OCI-LY7 (cell line): ENCODE results near the gene OSBP2. TPM values are rescaled to one million over a fixed set of nuclear protein-coding genes. Genes with fewer than 3 reads are reported as not detected.

Experiments used
- BruUV-seq: library from RNA; stranded (reverse); fragments of 400-500 nt; replicated peaks from 2 replicates; lab custom pipeline; 2021; lab: Mats Ljungman, UMichigan
- CTCF ChIA-PET: fragments of 300-600 bp; sonication (Branson Sonifier 250); formaldehyde crosslinking; loops from one replicate; lab custom pipeline; 2022; ENCODE audit warnings: antibody characterized with exemption; ENCODE audit not compliant: unreplicated experiment; lab: Charles Lee
- POLR2A ChIA-PET: fragments of 300-600 bp; sonication (Branson Sonifier 250); formaldehyde crosslinking; loops from one replicate; lab custom pipeline; 2022; ENCODE audit warnings: antibody characterized with exemption; lab: Charles Lee
- DNase-seq: peaks from one replicate; pipeline ENCODE4 v3.0.0-alpha.2; 2015; ENCODE audit warnings: low spot score
- H2AFZ ChIP-seq: fragments of 200-600 bp; sonication (generic), shearing (Covaris generic); 2 replicates; pipeline ENCODE4 v1.6.1; 2014; ENCODE audit warnings: mild to moderate bottlenecking, antibody characterized with exemption, low read length, moderate library complexity
- H3K27ac ChIP-seq: fragments of 200-600 bp; sonication (generic); 2 replicates; pipeline ENCODE4 v1.5.1; 2014; ENCODE audit warnings: mixed run types, low read depth, mild to moderate bottlenecking, moderate library complexity, low read length, inconsistent platforms; ENCODE audit not compliant: poor library complexity, severe bottlenecking
- H3K36me3 ChIP-seq: fragments of 200-600 bp; sonication (generic); 2 replicates; pipeline ENCODE4 v1.6.1; 2014; ENCODE audit warnings: mild to moderate bottlenecking, antibody characterized with exemption, low read length, moderate library complexity, mixed read lengths; ENCODE audit not compliant: insufficient read depth
- H3K4me1 ChIP-seq: fragments of 200-600 bp; sonication (generic); 2 replicates; pipeline ENCODE4 v1.5.1; 2014; ENCODE audit warnings: mild to moderate bottlenecking, low read length; ENCODE audit not compliant: insufficient read depth, poor library complexity, severe bottlenecking
- H3K4me2 ChIP-seq: fragments of 200-600 bp; sonication (generic); 2 replicates; pipeline ENCODE4 v1.6.1; 2014; ENCODE audit warnings: mild to moderate bottlenecking, low read length
- H3K4me3 ChIP-seq: fragments of 200-600 bp; sonication (generic); 2 replicates; pipeline ENCODE4 v1.5.1; 2014; ENCODE audit warnings: mild to moderate bottlenecking, low read depth, low read length; ENCODE audit not compliant: poor library complexity, severe bottlenecking
- H3K79me2 ChIP-seq: fragments of 200-600 bp; sonication (generic); 2 replicates; pipeline ENCODE4 v1.6.1; 2016; ENCODE audit warnings: low read depth, mild to moderate bottlenecking, low read length, moderate library complexity, mixed read lengths; ENCODE audit not compliant: insufficient read depth
- H3K9me2 ChIP-seq: fragments of 200-600 bp; sonication (generic); 2 replicates; pipeline ENCODE4 v1.6.1; 2016; ENCODE audit warnings: mild to moderate bottlenecking, low read length, mixed read lengths; ENCODE audit not compliant: insufficient read depth
- H3K9me3 ChIP-seq: fragments of 200-600 bp; sonication (generic); 2 replicates; pipeline ENCODE4 v1.6.1; 2014; ENCODE audit warnings: mild to moderate bottlenecking, mixed run types, low read length, mixed read lengths
- H4K20me1 ChIP-seq: fragments of 200-600 bp; sonication (generic); 2 replicates; pipeline ENCODE4 v1.6.1; 2014; ENCODE audit warnings: mild to moderate bottlenecking, antibody characterized with exemption, low read length, moderate library complexity, mixed read lengths; ENCODE audit not compliant: insufficient read depth
- EZH2phosphoT487 ChIP-seq: fragments of 200-600 bp; sonication (generic); IDR thresholded peaks from 2 replicates; pipeline ENCODE4 v1.6.1; 2018; ENCODE audit warnings: low read depth, borderline replicate concordance, mild to moderate bottlenecking, mixed run types, antibody characterized with exemption, low read length, moderate library complexity, mixed read lengths
- intact Hi-C: fragments of 100-400 bp; cut with micrococcal nuclease; formaldehyde crosslinking; loops from one replicate; pipeline ENCODE4 v1.10.0; 2022; ENCODE audit not compliant: unreplicated experiment
- total RNA-seq, 2 experiments: library from RNA; depleted of rRNA in 1 of 2; stranded (reverse); fragments of >200 nt in 1 of 2; shearing (Covaris generic) in 1 of 2; gene quantifications; 2 replicates each; pipeline ENCODE4 v1.2.3, GENCODE V29; 2014 to 2022
- TF ChIP-seq, protein P1 (sequence below): fragments of 200-600 bp; sonication (generic); conservative IDR thresholded peaks from 2 replicates; pipeline ENCODE4 v1.5.1; 2014; ENCODE audit warnings: mild to moderate bottlenecking, antibody characterized with exemption, low read length, moderate library complexity, mixed read lengths

Gene OSBP2
- total RNA-seq, 2 experiments from 2014 or later: 0.19 to 0.34 TPM

DNA sequence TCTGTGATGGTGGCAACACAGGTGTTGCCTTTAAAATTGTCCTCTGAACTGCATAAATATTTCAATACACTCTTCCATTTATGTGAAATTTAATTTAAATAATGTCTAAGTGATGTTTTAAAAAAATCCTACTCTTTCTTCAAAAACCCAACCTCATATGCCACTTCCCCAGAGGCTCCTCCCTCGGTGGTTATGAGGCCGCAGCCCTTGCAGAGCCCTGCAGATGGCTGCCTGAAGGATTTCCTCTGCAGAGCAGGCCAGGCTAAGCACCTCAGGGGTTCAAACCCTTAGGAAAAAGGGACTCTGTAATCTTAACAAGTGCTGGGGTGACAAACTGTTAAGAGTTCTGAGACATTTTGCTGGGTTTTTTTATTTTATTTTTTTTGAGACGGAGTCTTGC lies 248.7 kb downstream of the OSBP2 start:
- H3K4me3 ChIP-seq: no peak overlapping the region
- intact Hi-C loops: no loop called here
- BruUV-seq: no TSS peak
- no peak overlapping the region for H3K4me2 ChIP-seq
- no peaks in the 10 kb centered on the region for H3K9me3 ChIP-seq
- H2AFZ ChIP-seq: no peak overlapping the region
- H3K36me3 ChIP-seq: peaks cover 97% of the 10 kb centered on the region
- no peak for DNase-seq
- POLR2A ChIA-PET: no interaction called here
- H3K27ac ChIP-seq: no peak overlapping the region
- H3K4me1 ChIP-seq: no peaks in the 10 kb centered on the region
- no peaks in the 10 kb centered on the region for H3K9me2 ChIP-seq
- H3K79me2 ChIP-seq: no peaks in the 10 kb centered on the region
- no peaks in the 10 kb centered on the region; the same call in 1 of the 2 replicates for H4K20me1 ChIP-seq
- no peak for TF ChIP-seq EZH2phosphoT487
- TF ChIP-seq, protein P1, sequence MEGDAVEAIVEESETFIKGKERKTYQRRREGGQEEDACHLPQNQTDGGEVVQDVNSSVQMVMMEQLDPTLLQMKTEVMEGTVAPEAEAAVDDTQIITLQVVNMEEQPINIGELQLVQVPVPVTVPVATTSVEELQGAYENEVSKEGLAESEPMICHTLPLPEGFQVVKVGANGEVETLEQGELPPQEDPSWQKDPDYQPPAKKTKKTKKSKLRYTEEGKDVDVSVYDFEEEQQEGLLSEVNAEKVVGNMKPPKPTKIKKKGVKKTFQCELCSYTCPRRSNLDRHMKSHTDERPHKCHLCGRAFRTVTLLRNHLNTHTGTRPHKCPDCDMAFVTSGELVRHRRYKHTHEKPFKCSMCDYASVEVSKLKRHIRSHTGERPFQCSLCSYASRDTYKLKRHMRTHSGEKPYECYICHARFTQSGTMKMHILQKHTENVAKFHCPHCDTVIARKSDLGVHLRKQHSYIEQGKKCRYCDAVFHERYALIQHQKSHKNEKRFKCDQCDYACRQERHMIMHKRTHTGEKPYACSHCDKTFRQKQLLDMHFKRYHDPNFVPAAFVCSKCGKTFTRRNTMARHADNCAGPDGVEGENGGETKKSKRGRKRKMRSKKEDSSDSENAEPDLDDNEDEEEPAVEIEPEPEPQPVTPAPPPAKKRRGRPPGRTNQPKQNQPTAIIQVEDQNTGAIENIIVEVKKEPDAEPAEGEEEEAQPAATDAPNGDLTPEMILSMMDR: no peak
- CTCF ChIA-PET: interaction anchor here (0.6 kb wide), 1 partner anchor 220 kb away, joined by 3 read pairs; no protein-coding TSS in a partner anchor

DNA sequence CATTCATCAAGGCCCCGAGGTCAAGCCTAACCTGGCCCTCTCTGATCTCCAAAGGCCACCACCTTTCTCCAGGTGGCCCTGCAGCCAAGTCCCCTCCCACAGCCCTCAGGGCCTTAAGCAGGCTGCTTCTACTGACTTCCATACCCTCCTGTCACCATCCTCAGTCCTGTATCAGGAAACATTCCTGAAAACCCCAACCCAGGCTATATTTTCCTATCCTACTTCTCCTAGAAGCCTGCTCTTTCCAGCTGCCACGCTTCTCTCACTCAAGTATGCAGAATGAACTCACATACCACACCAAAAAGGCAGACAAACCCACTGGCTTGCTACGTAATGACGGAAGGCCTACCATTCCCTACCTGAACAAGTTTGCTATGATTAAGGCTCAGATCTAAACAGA lies 250.3 kb downstream of the OSBP2 start:
- no peak overlapping the region for H3K4me2 ChIP-seq
- no peak overlapping the region for H2AFZ ChIP-seq
- H3K9me3 ChIP-seq: no peaks in the 10 kb centered on the region
- intact Hi-C loops: loop anchor here (5.0 kb wide), 1 partner anchor 202 kb away; no protein-coding TSS in a partner anchor
- DNase-seq: no peak
- H4K20me1 ChIP-seq: no peaks in the 10 kb centered on the region; the same call in 1 of the 2 replicates
- POLR2A ChIA-PET: no interaction called here
- H3K4me3 ChIP-seq: no peak overlapping the region
- no peak for TF ChIP-seq EZH2phosphoT487
- TF ChIP-seq, protein P1: no peak
- BruUV-seq: no TSS peak
- no peaks in the 10 kb centered on the region for H3K9me2 ChIP-seq
- H3K79me2 ChIP-seq: no peaks in the 10 kb centered on the region
- H3K36me3 ChIP-seq: peaks cover 99% of the 10 kb centered on the region
- H3K4me1 ChIP-seq: no peaks in the 10 kb centered on the region
- no peak overlapping the region for H3K27ac ChIP-seq
- CTCF ChIA-PET: no interaction called here

DNA sequence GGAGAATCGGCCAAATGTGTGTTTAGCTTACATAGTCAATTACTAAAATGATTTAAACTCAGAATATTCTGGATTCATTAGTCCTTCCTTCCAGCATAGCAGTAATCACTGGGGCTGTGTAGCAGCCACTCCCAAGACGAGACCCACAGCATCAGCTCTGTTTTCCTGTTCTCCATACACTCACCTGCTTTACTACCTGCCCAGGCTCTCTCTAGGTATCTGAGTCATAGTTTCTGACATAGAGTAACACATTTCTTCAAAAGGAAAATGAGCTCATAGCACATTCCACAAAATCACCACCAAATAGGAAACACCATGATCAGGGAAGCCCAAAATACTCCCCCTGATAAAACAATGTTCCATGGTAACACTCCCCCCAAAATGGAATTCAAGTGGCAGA lies 251.0 kb downstream of the OSBP2 start:
- CTCF ChIA-PET: no interaction called here
- Histone ChIP-seq H4K20me1 (no peaks in the 10 kb centered on the region; the same call in 1 of the 2 replicates), H3K4me3 (no peak overlapping the region), H3K9me3 (no peaks in the 10 kb centered on the region), H3K79me2 (no peaks in the 10 kb centered on the region), H2AFZ (no peak overlapping the region), H3K4me1 (no peaks in the 10 kb centered on the region), H3K9me2 (no peaks in the 10 kb centered on the region), H3K36me3 (peaks cover 99% of the 10 kb centered on the region), H3K27ac (no peak overlapping the region), H3K4me2 (no peak overlapping the region)
- no peak for TF ChIP-seq EZH2phosphoT487
- TF ChIP-seq, protein P1: no peak
- intact Hi-C loops: loop anchor here (5.0 kb wide), 1 partner anchor 202 kb away; no protein-coding TSS in a partner anchor
- no peak for DNase-seq
- BruUV-seq: no TSS peak
- POLR2A ChIA-PET: no interaction called here
